ENCODE measurements around the gene ANXA7. TPM values are rescaled to one million over a fixed set of nuclear protein-coding genes. Genes with fewer than 3 reads are reported as not detected.

The ANXA7 gene
- total and polyA plus RNA-seq, 7 donors = 69.0 to 205 (median 136) TPM

DNA sequence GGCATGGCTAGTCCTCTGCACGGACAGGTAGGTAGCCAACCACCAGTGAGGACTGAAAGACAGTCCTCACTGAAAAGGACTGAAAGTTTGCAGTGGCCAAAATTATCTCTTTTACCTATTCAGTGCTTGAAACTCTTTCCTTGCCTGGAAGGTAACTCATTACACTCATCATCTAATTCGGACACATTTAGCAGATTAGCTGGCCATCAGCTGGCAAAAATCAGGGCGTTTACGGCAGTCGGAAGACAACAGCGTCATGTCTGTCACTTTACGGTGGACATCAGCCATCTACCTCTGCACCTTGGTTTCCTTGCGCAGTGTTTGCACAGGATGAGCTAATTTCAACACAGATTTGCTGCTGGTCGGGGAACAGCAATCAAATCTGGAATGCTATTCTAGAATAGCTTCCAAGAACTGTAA is 740 bp downstream of the ANXA7 start:
- ATAC-seq = peak; percentile 54 to 74 (median 60)
- DNase-seq = peak in 1 of 2 donors; percentile 63
- intact Hi-C loops (cut with DNase I) = loop anchor here in 1 of 2 donors (5.0 kb wide), 1 partner anchor 84 kb away; the partner anchor contains the start of gene PPP3CB
- TF ChIP-seq, protein P1, sequence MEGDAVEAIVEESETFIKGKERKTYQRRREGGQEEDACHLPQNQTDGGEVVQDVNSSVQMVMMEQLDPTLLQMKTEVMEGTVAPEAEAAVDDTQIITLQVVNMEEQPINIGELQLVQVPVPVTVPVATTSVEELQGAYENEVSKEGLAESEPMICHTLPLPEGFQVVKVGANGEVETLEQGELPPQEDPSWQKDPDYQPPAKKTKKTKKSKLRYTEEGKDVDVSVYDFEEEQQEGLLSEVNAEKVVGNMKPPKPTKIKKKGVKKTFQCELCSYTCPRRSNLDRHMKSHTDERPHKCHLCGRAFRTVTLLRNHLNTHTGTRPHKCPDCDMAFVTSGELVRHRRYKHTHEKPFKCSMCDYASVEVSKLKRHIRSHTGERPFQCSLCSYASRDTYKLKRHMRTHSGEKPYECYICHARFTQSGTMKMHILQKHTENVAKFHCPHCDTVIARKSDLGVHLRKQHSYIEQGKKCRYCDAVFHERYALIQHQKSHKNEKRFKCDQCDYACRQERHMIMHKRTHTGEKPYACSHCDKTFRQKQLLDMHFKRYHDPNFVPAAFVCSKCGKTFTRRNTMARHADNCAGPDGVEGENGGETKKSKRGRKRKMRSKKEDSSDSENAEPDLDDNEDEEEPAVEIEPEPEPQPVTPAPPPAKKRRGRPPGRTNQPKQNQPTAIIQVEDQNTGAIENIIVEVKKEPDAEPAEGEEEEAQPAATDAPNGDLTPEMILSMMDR (IDR thresholded peaks at IDR 0.05) = no peak
- WGBS, 3 donors = 1% methylated on average over 9 of the region's 9 CpGs
- peaks cover 39% of the 10 kb centered on the region for H3K4me1 ChIP-seq
- no peaks in the 10 kb centered on the region for H3K36me3 ChIP-seq (ENCODE audit: insufficient read depth in 1 of 2, low read depth in 1 of 2)
- H3K4me3 ChIP-seq = peak overlapping the region; percentile 79
- no peaks in the 10 kb centered on the region for H3K9me3 ChIP-seq
- H3K27ac ChIP-seq = peak overlapping the region; percentile 95
- H3K27me3 ChIP-seq (ENCODE audit: insufficient read depth in 3 of 3, low read length in 2 of 3) = no peaks in the 10 kb centered on the region

DNA sequence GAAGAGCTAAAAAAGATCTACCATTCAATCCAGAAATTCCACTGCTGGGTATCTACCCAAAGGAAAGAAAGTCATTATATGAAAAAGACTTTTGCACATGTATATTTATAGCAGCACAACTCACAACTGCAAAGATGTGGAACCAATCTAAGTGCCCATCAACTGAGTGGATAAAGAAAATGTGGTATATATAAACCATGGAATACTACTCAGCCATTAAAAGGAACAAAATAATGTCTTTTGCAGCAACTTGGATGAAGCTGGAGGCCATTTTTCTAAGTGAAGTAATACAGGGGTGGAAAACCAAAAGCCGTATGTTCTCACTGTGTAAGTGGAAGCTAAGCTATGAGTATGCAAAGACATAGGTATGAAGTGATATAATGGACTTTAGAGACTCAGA is 3.0 kb downstream of the ANXA7 start:
- Histone ChIP-seq H3K36me3 (ENCODE audit: insufficient read depth in 1 of 2, low read depth in 1 of 2) (peaks cover 0 to 14% of the 10 kb centered on the region in 2 donors), H3K4me1 (peaks cover 46% of the 10 kb centered on the region), H3K27me3 (ENCODE audit: insufficient read depth in 3 of 3, low read length in 2 of 3) (no peaks in the 10 kb centered on the region), H3K9me3 (no peaks in the 10 kb centered on the region), H3K27ac (no peak overlapping the region), H3K4me3 (peak overlapping the region; percentile 5)
- TF ChIP-seq, protein P1 (IDR thresholded peaks at IDR 0.05) = no peak
- ATAC-seq (no peak), DNase-seq (no peak)
- WGBS, 3 donors = 97 to 100% (median 100%) methylated on average over 1 of the region's 1 CpG
- intact Hi-C loops (cut with DNase I) = loop anchor here in 1 of 2 donors (5.0 kb wide), 1 partner anchor 86 kb away; the partner anchor contains the start of gene PPP3CB

GRCh38 chr10:73408978-73409521 is 4.8 kb downstream of the ANXA7 start:
- TF ChIP-seq, protein P1 (IDR thresholded peaks at IDR 0.05) = no peak
- ATAC-seq = no peak
- H3K9me3 ChIP-seq = no peaks in the 10 kb centered on the region
- no peak for DNase-seq
- intact Hi-C loops (cut with DNase I) = no loop called here
- 77 to 83% (median 77%) methylated on average over 4 of the region's 4 CpGs for WGBS, 3 donors
- no peak overlapping the region for H3K27ac ChIP-seq
- H3K27me3 ChIP-seq (ENCODE audit: insufficient read depth in 3 of 3, low read length in 2 of 3) = no peaks in the 10 kb centered on the region
- H3K4me3 ChIP-seq = no peak overlapping the region
- H3K4me1 ChIP-seq = peaks cover 64% of the 10 kb centered on the region
- H3K36me3 ChIP-seq (ENCODE audit: insufficient read depth in 1 of 2, low read depth in 1 of 2) = peaks cover 0 to 14% of the 10 kb centered on the region in 2 donors

- WGBS, 3 donors = 87 to 93% (median 93%) methylated on average over 5 of the region's 5 CpGs
- TF ChIP-seq, protein P1 (IDR thresholded peaks at IDR 0.05) = no peak
- Histone ChIP-seq H3K27me3 (ENCODE audit: insufficient read depth in 3 of 3, low read length in 2 of 3) (no peaks in the 10 kb centered on the region), H3K4me1 (peaks cover 72% of the 10 kb centered on the region), H3K9me3 (no peaks in the 10 kb centered on the region), H3K4me3 (no peak overlapping the region), H3K36me3 (ENCODE audit: insufficient read depth in 1 of 2, low read depth in 1 of 2) (peaks cover 0 to 14% of the 10 kb centered on the region in 2 donors), H3K27ac (no peak overlapping the region)
- ATAC-seq (no peak), DNase-seq (no peak)
- intact Hi-C loops (cut with DNase I) = no loop called here
Measured at GRCh38 chr10:73408061-73408460, 5.8 kb downstream of the ANXA7 start.

DNA sequence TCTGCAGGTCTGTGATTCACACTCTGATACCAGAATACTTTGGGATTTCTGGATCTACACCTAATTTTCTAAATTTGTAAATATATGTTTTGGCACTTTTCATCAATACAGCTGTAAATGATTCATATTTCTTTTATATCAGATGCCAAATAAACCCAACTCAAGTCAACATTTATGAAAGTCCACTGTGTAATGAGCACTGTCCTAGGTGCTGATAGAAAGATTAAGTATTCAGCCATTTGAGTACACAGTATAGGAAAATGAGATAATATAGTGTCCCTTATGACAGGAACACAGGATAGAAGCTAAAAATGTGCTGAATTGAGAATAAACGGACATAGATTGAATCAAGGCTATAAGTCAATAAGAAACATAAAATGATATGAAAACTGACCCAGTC is 6.4 kb downstream of the ANXA7 start:
- no peak overlapping the region for H3K4me3 ChIP-seq
- 79 to 90% (median 86%) methylated on average over 1 of the region's 1 CpG for WGBS, 3 donors
- H3K9me3 ChIP-seq = no peaks in the 10 kb centered on the region
- intact Hi-C loops (cut with DNase I) = loop anchor here in 1 of 2 donors (1.0 kb wide), 1 partner anchor 41 kb away; no protein-coding TSS in a partner anchor
- TF ChIP-seq, protein P1 (IDR thresholded peaks at IDR 0.05) = no peak
- peaks cover 0 to 14% of the 10 kb centered on the region in 2 donors for H3K36me3 ChIP-seq (ENCODE audit: insufficient read depth in 1 of 2, low read depth in 1 of 2)
- peaks cover 67% of the 10 kb centered on the region for H3K4me1 ChIP-seq
- no peak for ATAC-seq
- no peaks in the 10 kb centered on the region for H3K27me3 ChIP-seq (ENCODE audit: insufficient read depth in 3 of 3, low read length in 2 of 3)
- DNase-seq = no peak
- H3K27ac ChIP-seq = no peak overlapping the region

Data from psoas muscle (tissue), 8 donors.